22Rv1 (cell line): ENCODE measurements around the gene PSORS1C2.

Experiments used
- CTCF ChIP-seq: fragments of 450-650 bp; IDR thresholded peaks from 2 replicates; pipeline ENCODE4 v1.5.1; 2017; ENCODE audit warnings: mild to moderate bottlenecking
- ZFX ChIP-seq: fragments of 450-650 bp; IDR thresholded peaks from 2 replicates; pipeline ENCODE4 v1.6.1; 2017; ENCODE audit warnings: antibody characterized with exemption, borderline replicate concordance

GRCh38 chr6:31121131-31121790, 17.6 kb downstream of the PSORS1C2 start:
- TF ChIP-seq CTCF (no peak), ZFX (no peak)
